HG03520 (cell line): Measurements from ENCODE around the gene GIMAP6.
"Not testable (repeated sequence)": the region's sequence is repeated elsewhere in the genome, so short reads cannot be mapped to it uniquely, and the experiment has no call there.

ENCODE experiments used
- ATAC-seq: cut with Tn5 transposase; IDR thresholded peaks from one replicate; pipeline ENCODE4 v1.9.1; 2021; ENCODE audit warnings: mild to moderate bottlenecking, moderate library complexity; ENCODE audit not compliant: unreplicated experiment

Gene GIMAP6

DNA sequence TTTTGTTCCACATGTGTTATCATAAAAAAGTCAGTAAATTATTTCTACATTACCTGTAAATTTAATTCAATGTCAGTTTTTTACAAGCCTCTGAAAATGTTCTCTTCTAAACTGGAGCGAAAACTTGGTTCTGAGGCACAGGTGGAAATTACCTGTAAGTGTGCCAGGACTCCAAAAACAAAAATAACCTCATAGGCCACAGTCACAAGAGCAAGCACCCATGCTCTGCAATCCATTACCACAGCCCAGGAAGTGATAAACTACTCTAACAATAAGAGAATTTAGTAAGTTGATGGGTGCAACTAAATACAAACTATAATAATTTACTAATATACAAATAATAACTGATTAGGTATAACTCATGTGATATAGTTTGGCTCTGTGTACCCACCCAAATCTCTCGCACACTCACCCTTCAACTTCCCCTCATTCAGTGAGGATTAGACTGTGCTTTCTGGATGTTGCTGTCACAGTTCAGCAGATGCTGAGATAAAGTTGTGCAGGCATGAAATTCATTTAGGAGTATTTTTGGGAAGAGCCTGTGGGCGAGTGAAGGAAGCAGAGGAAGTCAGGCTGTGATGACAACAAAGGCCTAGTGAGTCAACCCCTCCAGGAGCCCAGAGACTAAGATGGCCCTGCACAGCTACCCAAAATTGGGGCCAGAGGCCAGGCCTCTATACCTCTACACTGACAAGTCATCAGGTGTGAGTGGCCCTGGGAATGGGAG lies 16.3 kb upstream of the GIMAP6 start:
- no peak for ATAC-seq

GRCh38 chr7:150645259-150646020 lies 13.3 kb upstream of the GIMAP6 start:
- no peak for ATAC-seq

- no peak for ATAC-seq
These were observed 10.7 kb upstream of the GIMAP6 start for GRCh38 chr7:150642926-150643325.

- no peak for ATAC-seq
These were observed 9.7 kb upstream of the GIMAP6 start for GRCh38 chr7:150641854-150642253.

- ATAC-seq: no peak
These were observed 1.7 kb upstream of the GIMAP6 start for GRCh38 chr7:150633926-150634325.

DNA sequence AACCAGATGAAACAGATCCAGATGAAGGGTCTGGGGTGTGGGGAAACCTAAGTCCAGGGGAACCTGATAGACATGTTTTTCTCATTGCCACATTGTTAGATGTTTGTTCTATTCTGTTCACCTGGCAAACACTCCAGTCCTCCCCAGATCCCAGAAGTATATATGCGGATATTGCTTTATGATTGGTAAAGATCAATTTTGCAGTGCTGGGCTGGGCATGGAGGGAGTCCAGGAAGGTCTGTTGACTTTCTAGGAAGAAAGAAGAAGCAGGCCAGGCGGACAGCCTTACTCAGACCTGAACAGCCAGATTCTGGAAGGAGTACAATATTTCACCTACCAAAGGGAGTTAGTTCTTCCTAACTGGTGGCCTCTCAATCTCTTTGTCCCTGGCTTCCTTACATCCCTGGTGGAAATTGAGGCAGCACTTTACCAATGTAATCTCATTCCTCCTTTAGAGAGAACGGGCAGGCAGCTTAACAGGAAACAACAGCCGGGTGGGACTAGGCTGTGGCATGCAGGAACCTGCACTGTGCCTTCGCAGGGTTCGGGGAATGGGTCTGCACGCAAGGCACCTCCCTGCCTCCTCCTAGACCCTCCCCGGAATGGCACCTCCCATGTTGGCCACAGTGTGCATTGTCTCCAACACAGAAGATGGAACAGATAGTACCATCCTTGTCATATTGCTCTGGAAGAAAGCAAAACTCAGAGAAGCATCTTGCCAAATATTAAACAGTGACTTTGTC lies 930 bp downstream of the GIMAP6 start:
- ATAC-seq: no peak

DNA sequence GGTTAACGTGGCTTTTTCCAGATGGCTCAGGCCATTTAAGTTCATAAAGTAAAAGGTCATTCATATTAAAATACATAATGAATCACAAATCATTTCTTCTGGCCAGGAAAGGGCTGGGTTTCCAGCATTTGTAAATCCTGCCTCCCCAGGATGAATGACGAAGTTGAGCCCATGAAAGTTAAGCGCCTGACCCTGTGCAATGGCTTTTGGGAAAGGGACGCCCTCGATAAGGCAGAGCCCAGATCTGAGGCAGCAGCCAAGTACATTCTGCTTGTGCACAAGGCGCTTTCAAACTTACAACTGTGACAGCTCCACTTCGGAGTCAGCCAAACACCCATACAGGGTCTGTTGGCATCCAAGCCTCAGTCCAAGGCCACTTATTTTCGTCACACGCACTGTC lies 2.8 kb downstream of the GIMAP6 start:
- ATAC-seq: no peak

DNA sequence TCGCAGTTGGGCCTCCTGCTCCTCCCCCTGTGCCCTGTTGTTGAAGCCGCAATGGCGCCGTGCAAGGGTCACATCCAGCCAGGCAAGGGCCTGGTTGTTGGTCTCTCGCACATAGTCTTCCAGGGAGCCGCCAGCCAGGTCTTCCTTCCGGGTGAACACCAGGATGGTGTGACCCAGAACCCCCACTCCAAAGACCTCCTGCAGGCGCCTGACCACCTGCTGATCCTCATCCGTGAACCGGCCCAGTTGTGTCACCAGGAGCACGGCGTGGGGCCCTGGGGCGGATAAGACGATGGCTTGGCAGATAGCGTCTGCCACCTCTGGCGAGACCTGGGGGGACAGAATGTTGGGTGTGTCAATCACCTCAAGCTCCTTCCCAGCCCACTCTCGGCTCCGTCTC lies 4.2 kb downstream of the GIMAP6 start:
- ATAC-seq: no peak

DNA sequence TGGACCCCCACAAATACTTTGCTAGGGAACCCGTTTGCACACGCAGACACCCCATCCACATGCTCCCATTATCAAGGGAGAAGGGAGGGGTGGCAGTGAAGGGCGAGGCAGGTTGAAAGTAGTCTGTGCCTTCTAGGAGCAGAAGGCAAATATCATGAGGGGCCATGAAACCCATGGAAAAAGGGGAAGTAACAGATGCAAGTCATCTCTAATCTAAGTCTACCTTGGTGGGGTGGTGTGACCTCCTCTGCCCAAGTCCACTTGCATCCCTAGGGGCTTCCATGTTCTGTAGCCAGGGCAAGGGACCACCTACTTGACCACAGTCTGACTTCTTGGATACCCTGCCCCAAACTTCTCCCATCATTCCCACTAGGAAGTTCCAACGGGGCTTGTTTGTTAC lies 5.5 kb downstream of the GIMAP6 start:
- no peak for ATAC-seq

- no peak for ATAC-seq
These were observed 10.8 kb downstream of the GIMAP6 start for GRCh38 chr7:150621376-150621775.

DNA sequence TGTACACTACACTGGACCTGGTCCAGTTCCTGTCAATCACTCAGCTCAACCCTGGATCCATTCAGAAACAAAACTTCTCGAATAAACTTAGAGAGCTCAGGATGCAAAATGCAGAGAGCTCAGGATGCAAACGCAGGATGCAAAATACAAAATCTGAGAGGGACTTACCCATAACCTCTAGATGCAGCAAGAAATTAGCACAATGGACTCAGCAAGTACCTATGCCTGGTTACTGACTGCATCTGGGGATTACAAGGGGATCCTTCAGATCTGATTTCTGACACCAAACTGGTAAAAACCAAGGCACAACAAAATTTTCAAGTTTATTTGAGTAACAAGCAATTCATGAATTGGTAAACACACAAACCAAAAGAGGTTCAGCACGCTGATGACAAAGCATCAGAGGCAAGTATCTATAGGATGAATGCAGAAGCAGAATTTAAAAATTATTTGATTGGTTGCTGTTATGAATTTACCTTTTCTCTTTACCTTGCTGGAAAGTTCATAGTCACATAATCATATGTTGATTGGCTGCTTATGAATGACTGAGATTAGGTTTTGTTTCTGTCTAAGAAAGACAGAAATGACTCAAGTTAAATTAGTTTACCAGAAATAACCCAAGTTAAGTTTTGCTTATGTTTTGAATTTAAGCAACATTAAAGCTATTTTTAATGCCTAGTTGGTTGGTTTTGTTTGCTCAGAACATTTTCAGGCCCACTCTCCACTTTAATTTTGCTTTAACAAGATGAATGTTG lies 11.4 kb downstream of the GIMAP6 start:
- no peak for ATAC-seq

GRCh38 chr7:150620061-150620460 lies 12.1 kb downstream of the GIMAP6 start:
- no peak for ATAC-seq

- ATAC-seq: not testable (repeated sequence)
These were observed 16.9 kb downstream of the GIMAP6 start for GRCh38 chr7:150615221-150615755.

- ATAC-seq: not testable (repeated sequence)
These were observed 17.8 kb downstream of the GIMAP6 start for GRCh38 chr7:150614426-150614825.

DNA sequence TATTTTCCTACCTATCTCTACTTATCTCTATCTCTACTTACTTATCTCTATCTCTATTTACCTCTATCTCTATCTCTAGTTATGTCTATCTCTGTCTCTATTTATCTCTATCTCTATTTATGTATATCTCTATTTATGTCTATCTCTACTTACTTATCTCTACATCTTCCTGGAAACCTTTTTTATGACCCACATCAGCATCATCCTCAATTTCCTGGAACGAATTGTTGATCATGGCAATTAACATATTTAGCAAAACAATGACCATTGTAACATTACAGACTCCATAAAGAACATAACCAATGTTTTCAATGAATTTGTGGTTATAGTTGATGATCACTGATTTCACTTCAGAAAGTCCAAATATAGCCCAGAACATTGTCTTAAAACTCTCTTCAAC lies 18.3 kb downstream of the GIMAP6 start:
- ATAC-seq: no peak

DNA sequence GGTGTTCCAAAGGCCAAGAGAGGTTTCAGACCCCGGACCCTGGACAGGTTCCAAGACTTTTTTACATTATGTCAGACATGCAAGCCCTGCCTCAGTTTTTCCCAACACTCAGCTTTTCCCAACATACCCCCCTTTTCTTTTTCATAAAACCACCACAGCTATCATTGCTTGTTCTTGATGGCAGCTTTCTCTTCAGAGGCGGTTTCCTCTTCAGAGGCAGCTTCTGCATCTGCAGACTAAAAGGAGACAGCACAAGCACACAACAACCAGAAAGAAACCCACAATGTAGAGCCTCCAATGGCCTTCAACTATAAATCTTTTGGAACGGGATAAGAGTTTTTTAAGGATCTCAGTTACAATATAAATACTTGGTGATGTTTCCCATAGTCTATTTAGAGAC lies 19.3 kb downstream of the GIMAP6 start:
- no peak for ATAC-seq

DNA sequence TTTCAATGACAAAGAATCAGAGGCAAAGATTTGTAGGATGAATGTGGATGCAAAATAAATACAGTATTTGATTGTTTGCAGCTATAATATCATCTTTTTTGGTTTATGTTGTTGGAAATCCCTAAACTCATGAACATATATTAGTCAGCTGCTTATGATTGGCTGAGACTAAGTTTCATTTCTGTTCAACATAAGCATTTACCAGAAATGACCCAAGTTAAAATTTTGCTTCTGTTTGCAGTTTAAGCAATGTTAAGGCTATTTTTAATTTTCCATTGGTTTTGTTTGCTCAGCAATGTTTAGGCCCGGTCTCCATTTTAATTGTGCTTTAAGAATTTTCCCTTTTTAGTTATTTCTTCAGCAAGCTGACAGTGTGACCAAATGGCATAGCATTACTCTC lies 22.0 kb downstream of the GIMAP6 start:
- no peak for ATAC-seq

GRCh38 chr7:150603600-150603999 lies 28.6 kb downstream of the GIMAP6 start:
- not testable (repeated sequence) for ATAC-seq

- ATAC-seq: no peak
These were observed 36.8 kb downstream of the GIMAP6 start for GRCh38 chr7:150595361-150595760.

- no peak for ATAC-seq
These were observed 37.4 kb downstream of the GIMAP6 start for GRCh38 chr7:150594805-150595204.

DNA sequence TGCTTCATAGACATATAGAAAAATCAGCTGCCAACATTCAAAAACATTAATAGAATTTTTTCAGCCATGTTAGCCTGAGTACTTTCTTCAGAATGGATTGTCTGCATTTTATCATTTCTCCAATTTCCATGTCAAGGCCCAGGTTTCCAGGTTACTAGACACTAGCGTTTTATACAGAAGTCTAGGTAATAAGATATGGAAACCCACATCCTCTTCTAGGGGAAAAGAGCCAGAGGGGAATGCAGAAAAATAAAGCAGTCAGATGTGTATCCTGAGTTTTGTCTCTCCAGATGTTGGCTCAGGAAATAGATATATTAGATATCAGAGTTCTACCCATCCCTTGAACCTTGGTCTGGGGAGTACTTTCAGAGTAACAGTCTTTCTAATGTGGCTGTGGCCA lies 44.6 kb downstream of the GIMAP6 start:
- ATAC-seq: no peak
